Right lobe of liver (tissue), 6 donors: ENCODE measurements around the gene BRIP1. TPM values are rescaled to one million over a fixed set of nuclear protein-coding genes. Genes with fewer than 3 reads are reported as not detected.

Experiments
- ATAC-seq, 4 donors: fragments of 200-7000 bp; cut with Tn5 transposase; one replicate each; pipeline ENCODE4 v1.9.1; 2020; ENCODE audit warnings: mild to moderate bottlenecking in 4 of 4, moderate library complexity in 4 of 4
- DNase-seq, 3 donors: peaks; one replicate each; pipeline ENCODE4 v3.0.0-alpha.2; 2020
- H3K27ac ChIP-seq, 3 donors: fragments of 200-600 bp; one replicate each; pipeline ENCODE4 v1.8.0; 2022
- H3K27me3 ChIP-seq, 2 donors: fragments of 200-600 bp; one replicate each; pipeline ENCODE4 v1.8.0; 2022
- H3K36me3 ChIP-seq, 4 donors: fragments of 200-600 bp; sonication (generic) in 1 of 4; one replicate each; pipeline versions ENCODE4 v1.5.1 to v1.8.0; 2017 to 2022; ENCODE audit warnings: control low read depth in 1 of 4
- H3K4me1 ChIP-seq, 4 donors: fragments of 200-600 bp; sonication (generic) in 1 of 4; one replicate each; pipeline versions ENCODE4 v1.5.1 to v1.8.0; 2017 to 2022; ENCODE audit warnings: control low read depth in 1 of 4
- H3K4me3 ChIP-seq, 3 donors: fragments of 200-600 bp; one replicate each; pipeline ENCODE4 v1.8.0; 2022
- H3K9me3 ChIP-seq, 4 donors: fragments of 200-600 bp; sonication (generic) in 1 of 4; one replicate each; pipeline versions ENCODE4 v1.5.1 to v1.8.0; 2017 to 2022; ENCODE audit warnings: control low read depth in 1 of 4
- CTCF ChIP-seq, 4 donors: fragments of 200-600 bp in 3 of 4; fragments of 450-650 bp in 1 of 4; IDR thresholded peaks; one replicate each; pipeline versions ENCODE4 v1.5.1 to v1.8.0; 2016 to 2022; ENCODE audit warnings: antibody characterized with exemption in 4 of 4, mild to moderate bottlenecking in 2 of 4
- POLR2A ChIP-seq: fragments of 450-650 bp; IDR thresholded peaks from one replicate; pipeline ENCODE4 v1.6.1; 2017; ENCODE audit warnings: antibody characterized with exemption, mild to moderate bottlenecking
- WGBS: methylation state at CpG from one replicate; pipeline ENCODE4 v1.1.6; 2018; ENCODE audit warnings: low coverage, low lambda C conversion rate; ENCODE audit not compliant: insufficient coverage; ENCODE audit errors: missing lambda C conversion rate; 5-methylcytosine and 5-hydroxymethylcytosine counted together
- intact Hi-C, 2 donors: fragments of 100-400 bp; cut with DNase I; formaldehyde crosslinking; loops; one replicate each; pipeline versions ENCODE4 v1.11.2 to v1.14.1; 2022
- total RNA-seq, 6 experiments: library from RNA; depleted of rRNA in 2 of 6; stranded (reverse); fragments of >200 nt in 2 of 6; fragmentation: NEBNext Ultra II Directional in 3 of 6; extraction: Animal tissue kit (Norgen Biotek cat#: 25700) in 3 of 6; gene quantifications; one replicate each; pipeline versions ENCODE4 v1.1.0 to v1.2.4, GENCODE V29; 2016 to 2023
- donor health status: DM: no; HTN: yes; CAD: no.
- donor health status: DM: no; HTN: no; CAD: no.
- donor health status: DM: no; HTN: no; CAD: no.
- donor health status: DM: no; HTN: yes; CAD: no.
- donor health status: DM: no; HTN: yes; CAD: no.

The BRIP1 gene
- total RNA-seq, 6 experiments from 2014 or later, result 1.0 to 1.6 (median 1.1) TPM

GRCh38 chr17:61815863-61816503 is 47.3 kb downstream of the BRIP1 start:
- no peak overlapping the region for H3K4me3 ChIP-seq
- TF ChIP-seq CTCF (IDR thresholded peaks at IDR 0.05), result no peak
- TF ChIP-seq POLR2A, result no peak
- no peaks in the 10 kb centered on the region for H3K4me1 ChIP-seq
- no peaks in the 10 kb centered on the region for H3K27me3 ChIP-seq
- WGBS, result 70% methylated on average over 5 of the region's 5 CpGs
- H3K36me3 ChIP-seq, result no peaks in the 10 kb centered on the region
- ATAC-seq (no peak), DNase-seq (no peak)
- H3K9me3 ChIP-seq, result no peaks in the 10 kb centered on the region
- intact Hi-C loops, result no loop called here
- H3K27ac ChIP-seq, result no peak overlapping the region

- 45% methylated on average over 1 of the region's 1 CpG for WGBS
- Histone ChIP-seq H3K27ac (no peak overlapping the region), H3K9me3 (no peaks in the 10 kb centered on the region), H3K4me1 (no peaks in the 10 kb centered on the region), H3K4me3 (no peak overlapping the region), H3K36me3 (no peaks in the 10 kb centered on the region), H3K27me3 (no peaks in the 10 kb centered on the region)
- ATAC-seq (peak in 2 of 4 donors; percentile 38 to 52), DNase-seq (no peak)
- intact Hi-C loops, result no loop called here
- no peak for TF ChIP-seq POLR2A
- no peak for TF ChIP-seq CTCF (IDR thresholded peaks at IDR 0.05)
Observed at GRCh38 chr17:61814485-61814884, 48.8 kb downstream of the BRIP1 start.

DNA sequence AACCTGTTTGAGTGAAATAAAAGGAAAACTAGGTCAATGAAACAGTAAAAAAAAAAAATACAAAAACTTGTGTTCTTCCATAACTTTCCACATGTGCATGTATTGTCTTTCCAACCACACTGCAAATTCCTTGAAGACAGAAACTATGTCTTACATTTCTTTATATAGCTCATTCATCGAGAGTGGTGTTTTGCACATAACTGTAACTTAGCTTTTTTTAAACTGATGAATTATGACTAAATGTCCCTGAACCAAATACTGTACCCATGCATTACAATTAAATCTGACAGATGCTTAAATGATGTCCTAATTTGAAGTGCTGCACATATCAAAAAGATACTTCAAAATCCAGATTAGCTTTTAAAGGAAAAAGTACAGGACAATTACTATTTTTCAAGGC is 50.1 kb downstream of the BRIP1 start:
- ATAC-seq (no peak), DNase-seq (no peak)
- TF ChIP-seq CTCF (IDR thresholded peaks at IDR 0.05) (no peak), POLR2A (no peak)
- H3K36me3 ChIP-seq, result no peaks in the 10 kb centered on the region
- intact Hi-C loops, result no loop called here
- H3K27me3 ChIP-seq, result no peaks in the 10 kb centered on the region
- no peaks in the 10 kb centered on the region for H3K9me3 ChIP-seq
- WGBS, result 60% methylated on average over 1 of the region's 1 CpG
- H3K4me3 ChIP-seq, result no peak overlapping the region
- H3K27ac ChIP-seq, result no peak overlapping the region
- H3K4me1 ChIP-seq, result no peaks in the 10 kb centered on the region

DNA sequence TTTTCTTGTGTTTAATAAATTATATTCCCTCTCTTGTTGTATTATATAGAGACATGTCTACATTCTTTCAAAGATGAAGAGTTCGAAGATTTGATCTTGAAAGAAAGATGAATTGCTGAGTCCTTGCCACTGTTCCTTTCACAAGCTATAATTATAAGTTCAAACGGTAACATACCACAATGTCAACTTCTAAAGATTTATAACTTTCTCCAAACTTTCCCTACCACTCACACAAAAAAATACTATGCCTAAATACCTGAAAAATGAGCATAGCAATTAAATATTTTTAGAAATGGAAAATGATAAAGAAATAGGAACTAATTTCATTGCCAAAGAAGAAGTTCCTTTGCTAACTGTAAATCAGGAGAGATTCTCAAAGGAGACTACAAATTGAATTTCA is 50.6 kb downstream of the BRIP1 start:
- WGBS, result 73% methylated on average over 2 of the region's 2 CpGs
- DNase-seq (no peak), ATAC-seq (no peak)
- Histone ChIP-seq H3K27ac (no peak overlapping the region), H3K4me3 (no peak overlapping the region), H3K9me3 (no peaks in the 10 kb centered on the region), H3K4me1 (no peaks in the 10 kb centered on the region), H3K27me3 (no peaks in the 10 kb centered on the region), H3K36me3 (no peaks in the 10 kb centered on the region)
- TF ChIP-seq CTCF (IDR thresholded peaks at IDR 0.05) (no peak), POLR2A (no peak)
- intact Hi-C loops, result no loop called here
